HEK293 (cell line): ENCODE results near the gene TMEM161B.

Experiments
- CTCF ChIA-PET: fragments of 350-600 bp; formaldehyde crosslinking; extraction: SDS; loops from one replicate; lab custom pipeline; 2021; ENCODE audit warnings: antibody characterized with exemption; lab: Yijun Ruan, JAX
- POLR2A ChIA-PET: fragments of 300-600 bp; formaldehyde crosslinking; extraction: SDS; loops from one replicate; lab custom pipeline; 2020; ENCODE audit warnings: antibody characterized with exemption, inconsistent platforms; lab: Yijun Ruan, JAX
- H3K27ac ChIP-seq: fragments of 200-500 bp; sonication (Bioruptor generic); 2 replicates; pipeline ENCODE4 v1.5.1; 2014; ENCODE audit warnings: low read depth, low read length, control low read depth, inconsistent platforms; ENCODE audit errors: extremely low read depth
- H3K36me3 ChIP-seq, 2 experiments: fragments of 200-500 bp in 1 of 2; sonication (Bioruptor generic) in 1 of 2; 1 replicate in 1 of 2; 2 replicates in 1 of 2; pipeline ENCODE4 v1.5.1; 2014 to 2017; ENCODE audit warnings: inconsistent platforms in 2 of 2, low read length in 2 of 2; ENCODE audit not compliant: control insufficient read depth in 2 of 2, insufficient read depth in 1 of 2
- H3K4me1 ChIP-seq: fragments of 200-500 bp; sonication (Bioruptor generic); 2 replicates; pipeline ENCODE4 v1.5.1; 2014; ENCODE audit warnings: mild to moderate bottlenecking, low read length, inconsistent platforms; ENCODE audit not compliant: control insufficient read depth, insufficient read depth
- H3K4me3 ChIP-seq: 2 replicates; pipeline ENCODE4 v1.5.1; 2011; ENCODE audit warnings: low read depth, mild to moderate bottlenecking, control low read depth, low read length, moderate library complexity
- H3K9me3 ChIP-seq: fragments of 200-500 bp; sonication (Bioruptor generic); 2 replicates; pipeline ENCODE4 v1.5.1; 2014; ENCODE audit warnings: low read depth, low read length, inconsistent platforms; ENCODE audit not compliant: control insufficient read depth, insufficient read depth
- GLIS1 ChIP-seq: fragments of 450-650 bp; formaldehyde crosslinking; IDR thresholded peaks from 2 replicates; pipeline ENCODE4 v1.5.1; 2016; ENCODE audit warnings: missing biosample characterization, missing genetic modification characterization
- KLF8 ChIP-seq: fragments of 450-650 bp; formaldehyde crosslinking; IDR thresholded peaks from 2 replicates; pipeline ENCODE4 v1.5.1; 2016; ENCODE audit warnings: missing biosample characterization, missing genetic modification characterization
- MEIS1 ChIP-seq: sonication (generic); formaldehyde crosslinking; IDR thresholded peaks from 2 replicates; pipeline ENCODE4 v1.8.1; 2022; ENCODE audit warnings: missing genetic modification reagents, mild to moderate bottlenecking, borderline replicate concordance
- OVOL3 ChIP-seq: fragments of 450-650 bp; formaldehyde crosslinking; IDR thresholded peaks from 2 replicates; pipeline ENCODE4 v1.5.1; 2016; ENCODE audit warnings: missing biosample characterization, missing genetic modification characterization
- SCRT1 ChIP-seq: fragments of 450-650 bp; formaldehyde crosslinking; IDR thresholded peaks from 2 replicates; pipeline ENCODE4 v1.5.1; 2016; ENCODE audit warnings: missing biosample characterization, missing genetic modification characterization, borderline replicate concordance
- SCRT2 ChIP-seq: fragments of 450-650 bp; formaldehyde crosslinking; IDR thresholded peaks from 2 replicates; pipeline ENCODE4 v1.5.1; 2016; ENCODE audit warnings: missing biosample characterization, missing genetic modification characterization
- ZBTB21 ChIP-seq: fragments of 450-650 bp; formaldehyde crosslinking; IDR thresholded peaks from 2 replicates; pipeline ENCODE4 v1.5.1; 2017; ENCODE audit warnings: missing biosample characterization, missing genetic modification characterization
- ZFP3 ChIP-seq: fragments of 450-650 bp; formaldehyde crosslinking; IDR thresholded peaks from 2 replicates; pipeline ENCODE4 v1.5.1; 2016; ENCODE audit warnings: low read depth, missing biosample characterization, missing genetic modification characterization
- ZFP41 ChIP-seq: fragments of 450-650 bp; formaldehyde crosslinking; IDR thresholded peaks from 2 replicates; pipeline ENCODE4 v1.5.1; 2016; ENCODE audit warnings: missing biosample characterization, missing genetic modification characterization, borderline replicate concordance
- ZNF155 ChIP-seq: fragments of 450-650 bp; formaldehyde crosslinking; IDR thresholded peaks from 2 replicates; pipeline ENCODE4 v1.5.1; 2016; ENCODE audit warnings: missing biosample characterization, missing genetic modification characterization
- ZNF202 ChIP-seq: fragments of 450-650 bp; formaldehyde crosslinking; IDR thresholded peaks from 2 replicates; pipeline ENCODE4 v1.5.1; 2016; ENCODE audit warnings: missing biosample characterization, missing genetic modification characterization, borderline replicate concordance
- ZNF223 ChIP-seq: fragments of 450-650 bp; formaldehyde crosslinking; IDR thresholded peaks from 2 replicates; pipeline ENCODE4 v1.5.1; 2016; ENCODE audit warnings: missing biosample characterization, missing genetic modification characterization
- ZNF341 ChIP-seq: fragments of 450-650 bp; formaldehyde crosslinking; IDR thresholded peaks from 2 replicates; pipeline ENCODE4; 2016; ENCODE audit warnings: low read depth, missing biosample characterization, missing genetic modification characterization
- ZNF394 ChIP-seq: fragments of 450-650 bp; formaldehyde crosslinking; IDR thresholded peaks from 2 replicates; pipeline ENCODE4 v1.5.1; 2016; ENCODE audit warnings: missing biosample characterization, missing genetic modification characterization, mild to moderate bottlenecking, moderate library complexity, borderline replicate concordance
- ZNF426 ChIP-seq: fragments of 450-650 bp; formaldehyde crosslinking; IDR thresholded peaks from 2 replicates; pipeline ENCODE4 v1.5.1; 2017; ENCODE audit warnings: missing biosample characterization, missing genetic modification characterization, mild to moderate bottlenecking, inconsistent platforms, moderate library complexity
- ZNF529 ChIP-seq: fragments of 450-650 bp; formaldehyde crosslinking; IDR thresholded peaks from 2 replicates; pipeline ENCODE4 v1.5.1; 2017; ENCODE audit warnings: missing genetic modification characterization, missing biosample characterization; ENCODE audit not compliant: insufficient replicate concordance
- ZNF585B ChIP-seq: fragments of 450-650 bp; formaldehyde crosslinking; IDR thresholded peaks from 2 replicates; pipeline ENCODE4 v1.5.1; 2016; ENCODE audit warnings: missing biosample characterization, missing genetic modification characterization
- ZNF596 ChIP-seq: fragments of 450-650 bp; IDR thresholded peaks from 2 replicates; pipeline ENCODE4 v1.5.0; 2018; ENCODE audit warnings: missing biosample characterization, mild to moderate bottlenecking, missing genetic modification characterization, moderate library complexity
- ZNF610 ChIP-seq: fragments of 450-650 bp; formaldehyde crosslinking; IDR thresholded peaks from 2 replicates; pipeline ENCODE4 v1.5.1; 2016; ENCODE audit warnings: missing biosample characterization, missing genetic modification characterization, borderline replicate concordance
- ZNF621 ChIP-seq: fragments of 450-650 bp; formaldehyde crosslinking; IDR thresholded peaks from 2 replicates; pipeline ENCODE4 v1.5.1; 2017; ENCODE audit warnings: missing biosample characterization, missing genetic modification characterization
- ZNF626 ChIP-seq: fragments of 450-650 bp; sonication (Bioruptor Pico); formaldehyde crosslinking; IDR thresholded peaks from 2 replicates; pipeline ENCODE4 v1.5.1; 2018; ENCODE audit warnings: missing biosample characterization, missing genetic modification characterization, inconsistent platforms
- ZNF664 ChIP-seq: fragments of 450-650 bp; formaldehyde crosslinking; IDR thresholded peaks from 2 replicates; pipeline ENCODE4 v1.5.1; 2016; ENCODE audit warnings: missing biosample characterization, missing genetic modification characterization
- ZNF677 ChIP-seq: fragments of 450-650 bp; IDR thresholded peaks from 2 replicates; pipeline ENCODE4 v1.5.0; 2018; ENCODE audit warnings: missing biosample characterization, mild to moderate bottlenecking, missing genetic modification characterization, moderate library complexity
- ZNF777 ChIP-seq: fragments of 450-650 bp; formaldehyde crosslinking; IDR thresholded peaks from 2 replicates; pipeline ENCODE4 v1.5.1; 2017; ENCODE audit warnings: missing biosample characterization, missing genetic modification characterization, borderline replicate concordance
- ZNF837 ChIP-seq: fragments of 450-650 bp; formaldehyde crosslinking; IDR thresholded peaks from 2 replicates; pipeline ENCODE4 v1.5.1; 2016; ENCODE audit warnings: missing biosample characterization, missing genetic modification characterization
- ZSCAN16 ChIP-seq: fragments of 450-650 bp; formaldehyde crosslinking; IDR thresholded peaks from 2 replicates; pipeline ENCODE4 v1.5.1; 2016; ENCODE audit warnings: missing biosample characterization, missing genetic modification characterization
- TF ChIP-seq, protein P1 (sequence below): fragments of 450-650 bp; formaldehyde crosslinking; IDR thresholded peaks from 2 replicates; pipeline ENCODE4 v1.5.1; 2017; ENCODE audit warnings: missing biosample characterization, missing genetic modification characterization
- TF ChIP-seq, protein P2 (sequence below): fragments of 450-650 bp; formaldehyde crosslinking; IDR thresholded peaks from 2 replicates; pipeline ENCODE4 v1.5.1; 2016; ENCODE audit warnings: missing biosample characterization, missing genetic modification characterization
- TF ChIP-seq, protein P3 (sequence below): fragments of 450-650 bp; formaldehyde crosslinking; IDR thresholded peaks from 2 replicates; pipeline ENCODE4 v1.5.1; 2016; ENCODE audit warnings: missing biosample characterization, missing genetic modification characterization

Gene TMEM161B

DNA sequence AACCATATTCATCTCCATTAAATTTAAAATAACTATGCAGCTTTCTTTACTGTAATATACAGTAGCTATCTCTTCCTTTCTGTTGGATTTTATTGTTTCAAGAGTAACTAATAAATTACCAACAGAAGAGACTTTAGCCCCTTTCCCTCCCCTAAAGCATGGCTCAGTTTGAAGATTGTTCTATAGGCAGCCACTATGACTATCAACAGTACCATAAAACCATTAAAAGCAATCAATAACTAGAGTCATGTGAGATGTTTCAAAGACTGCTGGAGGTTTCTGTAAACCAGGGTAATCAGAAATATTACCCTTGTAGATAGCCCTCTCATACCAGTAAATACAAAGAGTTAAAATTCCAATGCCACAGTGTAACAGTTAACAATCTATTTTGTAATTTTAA lies 73.0 kb downstream of the TMEM161B start (continued):
- TF ChIP-seq, protein P1, sequence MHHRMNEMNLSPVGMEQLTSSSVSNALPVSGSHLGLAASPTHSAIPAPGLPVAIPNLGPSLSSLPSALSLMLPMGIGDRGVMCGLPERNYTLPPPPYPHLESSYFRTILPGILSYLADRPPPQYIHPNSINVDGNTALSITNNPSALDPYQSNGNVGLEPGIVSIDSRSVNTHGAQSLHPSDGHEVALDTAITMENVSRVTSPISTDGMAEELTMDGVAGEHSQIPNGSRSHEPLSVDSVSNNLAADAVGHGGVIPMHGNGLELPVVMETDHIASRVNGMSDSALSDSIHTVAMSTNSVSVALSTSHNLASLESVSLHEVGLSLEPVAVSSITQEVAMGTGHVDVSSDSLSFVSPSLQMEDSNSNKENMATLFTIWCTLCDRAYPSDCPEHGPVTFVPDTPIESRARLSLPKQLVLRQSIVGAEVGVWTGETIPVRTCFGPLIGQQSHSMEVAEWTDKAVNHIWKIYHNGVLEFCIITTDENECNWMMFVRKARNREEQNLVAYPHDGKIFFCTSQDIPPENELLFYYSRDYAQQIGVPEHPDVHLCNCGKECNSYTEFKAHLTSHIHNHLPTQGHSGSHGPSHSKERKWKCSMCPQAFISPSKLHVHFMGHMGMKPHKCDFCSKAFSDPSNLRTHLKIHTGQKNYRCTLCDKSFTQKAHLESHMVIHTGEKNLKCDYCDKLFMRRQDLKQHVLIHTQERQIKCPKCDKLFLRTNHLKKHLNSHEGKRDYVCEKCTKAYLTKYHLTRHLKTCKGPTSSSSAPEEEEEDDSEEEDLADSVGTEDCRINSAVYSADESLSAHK (tag by site-specific recombination): no peak
- TF ChIP-seq OVOL3: no peak
- TF ChIP-seq ZNF626 (tag by site-specific recombination): no peak
- TF ChIP-seq GLIS1 (tag by site-specific recombination): no peak
- TF ChIP-seq ZNF341 (tag by site-specific recombination): no peak
- TF ChIP-seq ZNF677 (tag by site-specific recombination): no peak
- TF ChIP-seq, protein P2, sequence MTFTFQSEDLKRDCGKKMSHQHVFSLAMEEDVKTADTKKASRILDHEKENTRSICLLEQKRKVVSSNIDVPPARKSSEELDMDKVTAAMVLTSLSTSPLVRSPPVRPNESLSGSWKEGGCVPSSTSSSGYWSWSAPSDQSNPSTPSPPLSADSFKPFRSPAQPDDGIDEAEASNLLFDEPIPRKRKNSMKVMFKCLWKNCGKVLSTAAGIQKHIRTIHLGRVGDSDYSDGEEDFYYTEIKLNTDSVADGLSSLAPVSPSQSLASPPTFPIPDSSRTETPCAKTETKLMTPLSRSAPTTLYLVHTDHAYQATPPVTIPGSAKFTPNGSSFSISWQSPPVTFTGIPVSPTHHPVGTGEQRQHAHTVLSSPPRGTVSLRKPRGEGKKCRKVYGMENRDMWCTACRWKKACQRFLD (tag by site-specific recombination): no peak
- no peak for TF ChIP-seq ZNF837 (tag by site-specific recombination)
- TF ChIP-seq, protein P3, sequence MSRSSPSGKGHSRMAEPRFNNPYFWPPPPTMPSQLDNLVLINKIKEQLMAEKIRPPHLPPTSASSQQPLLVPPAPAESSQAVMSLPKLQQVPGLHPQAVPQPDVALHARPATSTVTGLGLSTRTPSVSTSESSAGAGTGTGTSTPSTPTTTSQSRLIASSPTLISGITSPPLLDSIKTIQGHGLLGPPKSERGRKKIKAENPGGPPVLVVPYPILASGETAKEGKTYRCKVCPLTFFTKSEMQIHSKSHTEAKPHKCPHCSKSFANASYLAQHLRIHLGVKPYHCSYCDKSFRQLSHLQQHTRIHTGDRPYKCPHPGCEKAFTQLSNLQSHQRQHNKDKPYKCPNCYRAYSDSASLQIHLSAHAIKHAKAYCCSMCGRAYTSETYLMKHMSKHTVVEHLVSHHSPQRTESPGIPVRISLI: no peak
- no peak for TF ChIP-seq ZNF596 (tag by site-specific recombination)
- TF ChIP-seq ZNF664 (tag by site-specific recombination): no peak
- no peak for TF ChIP-seq KLF8 (tag by site-specific recombination)
- TF ChIP-seq ZNF394: no peak
- no peak for TF ChIP-seq ZSCAN16 (tag by site-specific recombination)

DNA sequence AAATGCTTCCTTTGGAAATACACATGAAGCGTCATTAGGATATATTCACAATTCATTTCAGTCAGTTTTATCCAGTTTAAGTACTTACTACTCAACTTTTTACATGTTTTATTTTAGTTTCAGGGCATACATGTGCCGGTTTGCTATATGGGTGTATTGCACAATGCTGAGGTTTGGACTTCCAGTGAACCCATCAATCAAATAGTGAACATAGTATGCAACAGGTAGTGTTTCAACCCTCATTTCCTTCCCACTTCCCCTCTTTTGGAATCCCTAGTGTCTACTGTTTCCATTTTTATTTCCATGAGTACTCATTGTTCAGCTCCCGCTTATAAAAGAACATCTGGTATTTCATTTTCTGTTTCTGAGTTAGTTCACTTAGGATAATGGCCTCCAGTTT lies 74.7 kb downstream of the TMEM161B start:
- TF ChIP-seq ZFP41: no peak
- 0 out of 2 replicates have a peak, but pooled peaks have one; percentile 24 for TF ChIP-seq SCRT1 (tag by site-specific recombination)
- TF ChIP-seq ZNF529 (tag by site-specific recombination): no peak
- peak; percentile 66 for TF ChIP-seq SCRT2 (tag by site-specific recombination)
- ChIA-PET CTCF (interaction anchor here (0.6 kb wide), 1 partner anchor 503 kb away, joined by 3 read pairs; no protein-coding TSS in a partner anchor), POLR2A (no interaction called here)
- no peaks in the 10 kb centered on the region for H3K4me1 ChIP-seq
- no peak overlapping the region for H3K27ac ChIP-seq
- peaks cover 3 to 23% of the 10 kb centered on the region in 2 experiments; a peak in 1 of 3 replicates for H3K36me3 ChIP-seq
- no peak overlapping the region for H3K4me3 ChIP-seq
- H3K9me3 ChIP-seq: no peaks in the 10 kb centered on the region

DNA sequence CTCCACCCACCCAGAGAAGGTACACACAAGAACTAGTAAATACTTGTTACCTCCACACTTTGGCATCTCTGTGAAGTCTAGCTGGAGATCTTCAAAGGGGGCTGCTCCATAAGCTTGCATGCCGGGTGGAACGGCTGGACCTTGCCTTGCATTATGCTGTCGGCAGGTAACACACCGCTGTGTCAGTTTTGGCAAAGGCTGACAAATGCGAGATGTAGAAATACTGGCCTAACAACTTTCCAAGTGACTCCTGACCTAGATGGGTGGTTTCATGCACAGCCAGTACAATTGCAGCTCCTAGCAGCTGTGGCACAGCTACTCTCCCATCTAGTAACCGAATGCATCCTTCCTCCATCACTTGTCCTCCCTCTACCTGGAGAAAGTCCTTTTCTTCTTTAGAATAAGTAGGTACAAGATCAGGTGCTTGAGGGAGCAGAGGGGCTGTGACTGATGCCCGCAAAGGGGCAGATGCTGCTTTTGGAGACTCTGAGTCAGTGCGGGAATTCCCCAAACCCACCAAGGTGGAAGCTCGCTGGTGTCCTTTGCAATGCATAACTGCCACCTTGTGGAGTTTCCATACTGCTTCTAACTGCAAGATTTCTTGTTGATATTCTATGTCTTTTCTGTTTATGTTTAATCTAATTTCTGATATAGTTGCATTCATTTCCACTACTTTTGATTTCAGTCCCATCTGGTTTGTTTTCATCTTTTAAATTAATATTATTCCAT lies 78.4 kb downstream of the TMEM161B start:
- Histone ChIP-seq H3K36me3 (peaks cover 3 to 8% of the 10 kb centered on the region in 2 experiments; a peak in 1 of 3 replicates), H3K9me3 (no peaks in the 10 kb centered on the region), H3K4me1 (no peaks in the 10 kb centered on the region), H3K4me3 (no peak overlapping the region), H3K27ac (no peak overlapping the region)
- ChIA-PET POLR2A (no interaction called here), CTCF (interaction anchor here (0.7 to 1.1 kb wide), 3 partner anchors 49 to 409 kb away, joined by 3 read pairs; no protein-coding TSS in a partner anchor)
- TF ChIP-seq ZNF777 (tag by site-specific recombination): no peak
- no peak for TF ChIP-seq MEIS1 (CRISPR knock-in tag)
- TF ChIP-seq ZNF677 (tag by site-specific recombination): no peak
- no peak for TF ChIP-seq ZNF202
- no peak for TF ChIP-seq ZNF610 (tag by site-specific recombination)
- no peak for TF ChIP-seq ZNF155 (tag by site-specific recombination)
- TF ChIP-seq ZNF585B: no peak
- TF ChIP-seq ZNF621 (tag by site-specific recombination): no peak
- TF ChIP-seq ZBTB21 (tag by site-specific recombination): no peak
- TF ChIP-seq ZNF223 (tag by site-specific recombination): no peak
- no peak for TF ChIP-seq ZNF426 (tag by site-specific recombination)
- no peak for TF ChIP-seq ZFP3 (tag by site-specific recombination)
